ENCODE results near the gene DDX41. TPM values are rescaled to one million over a fixed set of nuclear protein-coding genes. Genes with fewer than 3 reads are reported as not detected.
A peak's percentile ranks its signal among the peaks of the same experiment; 100 is the strongest.

Gene DDX41
- total RNA-seq, 1 experiment from 2014 or later: 136 TPM

DNA sequence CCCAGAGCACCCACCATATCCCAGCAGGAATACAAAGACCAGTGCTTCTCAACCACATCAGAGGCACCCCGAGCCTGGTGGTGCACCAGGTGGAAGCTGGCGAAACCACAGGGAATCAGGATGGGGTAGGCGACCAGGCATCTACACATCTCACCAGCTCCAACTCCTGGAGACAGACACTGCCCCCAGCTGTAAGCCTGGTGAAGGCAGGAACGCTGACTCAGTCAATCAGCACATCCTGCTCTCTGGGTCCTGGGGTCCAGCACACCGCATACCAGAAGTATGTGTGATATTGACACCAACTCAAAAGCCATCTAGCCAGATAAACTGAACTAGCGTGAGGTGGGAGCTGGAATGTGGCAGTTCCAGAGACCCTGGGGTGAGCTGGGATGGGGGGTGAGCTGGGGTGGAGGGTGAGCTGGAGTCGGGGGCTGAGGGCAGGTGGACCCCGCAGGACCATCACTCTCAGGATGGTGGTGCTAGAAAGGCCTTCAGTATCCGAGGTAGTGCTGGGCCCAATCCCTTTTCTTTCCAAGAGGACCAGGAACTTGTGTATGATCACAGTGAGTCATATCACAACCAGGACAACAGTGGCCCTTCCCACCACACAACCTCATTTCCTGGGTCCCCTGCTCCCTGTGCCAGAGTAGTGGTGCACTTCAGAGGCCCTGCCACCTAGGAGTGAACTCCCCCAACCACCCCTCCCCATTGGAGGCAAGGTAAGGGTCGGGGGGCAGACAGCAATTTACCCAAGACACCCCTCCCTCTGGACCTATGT is 45.8 kb downstream of the DDX41 start:
- ATAC-seq (no peak), DNase-seq (ENCODE audit: low spot score) (no peak)
- no peak for TF ChIP-seq KAT7 (CRISPR knock-in tag; IDR thresholded peaks at IDR 0.05; ENCODE audit: borderline replicate concordance)
- TF ChIP-seq, protein P1, sequence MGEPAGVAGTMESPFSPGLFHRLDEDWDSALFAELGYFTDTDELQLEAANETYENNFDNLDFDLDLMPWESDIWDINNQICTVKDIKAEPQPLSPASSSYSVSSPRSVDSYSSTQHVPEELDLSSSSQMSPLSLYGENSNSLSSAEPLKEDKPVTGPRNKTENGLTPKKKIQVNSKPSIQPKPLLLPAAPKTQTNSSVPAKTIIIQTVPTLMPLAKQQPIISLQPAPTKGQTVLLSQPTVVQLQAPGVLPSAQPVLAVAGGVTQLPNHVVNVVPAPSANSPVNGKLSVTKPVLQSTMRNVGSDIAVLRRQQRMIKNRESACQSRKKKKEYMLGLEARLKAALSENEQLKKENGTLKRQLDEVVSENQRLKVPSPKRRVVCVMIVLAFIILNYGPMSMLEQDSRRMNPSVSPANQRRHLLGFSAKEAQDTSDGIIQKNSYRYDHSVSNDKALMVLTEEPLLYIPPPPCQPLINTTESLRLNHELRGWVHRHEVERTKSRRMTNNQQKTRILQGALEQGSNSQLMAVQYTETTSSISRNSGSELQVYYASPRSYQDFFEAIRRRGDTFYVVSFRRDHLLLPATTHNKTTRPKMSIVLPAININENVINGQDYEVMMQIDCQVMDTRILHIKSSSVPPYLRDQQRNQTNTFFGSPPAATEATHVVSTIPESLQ (CRISPR knock-in tag; IDR thresholded peaks at IDR 0.05): no peak
- TF ChIP-seq FOXP1 (CRISPR knock-in tag; IDR thresholded peaks at IDR 0.05; ENCODE audit: borderline replicate concordance): 0 out of 2 replicates have a peak, but pooled peaks have one; percentile 47
- no peak for TF ChIP-seq TCF7 (CRISPR knock-in tag; IDR thresholded peaks at IDR 0.05; ENCODE audit: low read depth)
- TF ChIP-seq HMGA2 (CRISPR knock-in tag; IDR thresholded peaks at IDR 0.05): no peak
- TF ChIP-seq GTF2I (CRISPR knock-in tag; conservative IDR thresholded peaks at IDR 0.05): no peak
- H3K9me3 Mint-ChIP-seq: peaks cover 2% of the 10 kb centered on the region
- ChIA-PET CTCF (interaction anchor here (0.6 to 16.7 kb wide), 5 partner anchors 13 to 66 kb away, joined by 3 to 230 read pairs (median 18); partner anchors contain the start of gene PDLIM7), POLR2A (interaction anchor here (0.5 to 6.0 kb wide), 8 partner anchors 7 to 606 kb away, joined by 3 to 53 read pairs (median 6); partner anchors contain the start of gene PDLIM7)
- peak overlapping the region; percentile 76 for H3K4me3 Mint-ChIP-seq
- H3K27ac Mint-ChIP-seq: peak overlapping the region; percentile 87; the same call in 1 of the 2 replicates
- peaks cover 48% of the 10 kb centered on the region for H3K4me1 Mint-ChIP-seq
- H3K36me3 Mint-ChIP-seq: peaks cover 33% of the 10 kb centered on the region
- H3K27me3 Mint-ChIP-seq (ENCODE audit: low read depth): no peaks in the 10 kb centered on the region

GRCh38 chr5:177469750-177470525 is 46.8 kb downstream of the DDX41 start:
- DNase-seq (ENCODE audit: low spot score): no peak
- POLR2A ChIA-PET: interaction anchor here (0.9 to 6.0 kb wide), 6 partner anchors 10 to 26 kb away, joined by 3 to 53 read pairs (median 4); partner anchors contain the start of gene PDLIM7

More at GRCh38 chr5:177469750-177470525, 46.8 kb downstream of the DDX41 start:
- TF ChIP-seq, protein P2, sequence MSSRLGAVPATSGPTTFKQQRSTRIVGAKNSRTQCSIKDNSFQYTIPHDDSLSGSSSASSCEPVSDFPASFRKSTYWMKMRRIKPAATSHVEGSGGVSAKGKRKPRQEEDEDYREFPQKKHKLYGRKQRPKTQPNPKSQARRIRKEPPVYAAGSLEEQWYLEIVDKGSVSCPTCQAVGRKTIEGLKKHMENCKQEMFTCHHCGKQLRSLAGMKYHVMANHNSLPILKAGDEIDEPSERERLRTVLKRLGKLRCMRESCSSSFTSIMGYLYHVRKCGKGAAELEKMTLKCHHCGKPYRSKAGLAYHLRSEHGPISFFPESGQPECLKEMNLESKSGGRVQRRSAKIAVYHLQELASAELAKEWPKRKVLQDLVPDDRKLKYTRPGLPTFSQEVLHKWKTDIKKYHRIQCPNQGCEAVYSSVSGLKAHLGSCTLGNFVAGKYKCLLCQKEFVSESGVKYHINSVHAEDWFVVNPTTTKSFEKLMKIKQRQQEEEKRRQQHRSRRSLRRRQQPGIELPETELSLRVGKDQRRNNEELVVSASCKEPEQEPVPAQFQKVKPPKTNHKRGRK (CRISPR knock-in tag; IDR thresholded peaks at IDR 0.05; ENCODE audit: borderline replicate concordance): no peak
- TF ChIP-seq ATF2 (CRISPR knock-in tag; IDR thresholded peaks at IDR 0.05; ENCODE audit: borderline replicate concordance, low read depth) (no peak), SOX15 (CRISPR knock-in tag; IDR thresholded peaks at IDR 0.05) (no peak), ZNF396 (CRISPR knock-in tag; IDR thresholded peaks at IDR 0.05; ENCODE audit: borderline replicate concordance) (no peak), FOXK1 (CRISPR knock-in tag; IDR thresholded peaks at IDR 0.05) (no peak), ESRRA (CRISPR knock-in tag; IDR thresholded peaks at IDR 0.05; ENCODE audit: borderline replicate concordance) (no peak), NFE2L1 (CRISPR knock-in tag; IDR thresholded peaks at IDR 0.05) (no peak), SMAD3 (CRISPR knock-in tag; IDR thresholded peaks at IDR 0.05; ENCODE audit: borderline replicate concordance) (no peak), SMAD4 (CRISPR knock-in tag; IDR thresholded peaks at IDR 0.05) (no peak), ZNF263 (CRISPR knock-in tag; IDR thresholded peaks at IDR 0.05; ENCODE audit: low read depth) (no peak), CREB1 (CRISPR knock-in tag; IDR thresholded peaks at IDR 0.05) (no peak), RORB (CRISPR knock-in tag; IDR thresholded peaks at IDR 0.05) (no peak), ERG (CRISPR knock-in tag; IDR thresholded peaks at IDR 0.05) (no peak)
- TF ChIP-seq, protein P3, sequence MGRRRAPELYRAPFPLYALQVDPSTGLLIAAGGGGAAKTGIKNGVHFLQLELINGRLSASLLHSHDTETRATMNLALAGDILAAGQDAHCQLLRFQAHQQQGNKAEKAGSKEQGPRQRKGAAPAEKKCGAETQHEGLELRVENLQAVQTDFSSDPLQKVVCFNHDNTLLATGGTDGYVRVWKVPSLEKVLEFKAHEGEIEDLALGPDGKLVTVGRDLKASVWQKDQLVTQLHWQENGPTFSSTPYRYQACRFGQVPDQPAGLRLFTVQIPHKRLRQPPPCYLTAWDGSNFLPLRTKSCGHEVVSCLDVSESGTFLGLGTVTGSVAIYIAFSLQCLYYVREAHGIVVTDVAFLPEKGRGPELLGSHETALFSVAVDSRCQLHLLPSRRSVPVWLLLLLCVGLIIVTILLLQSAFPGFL (CRISPR knock-in tag; IDR thresholded peaks at IDR 0.05; ENCODE audit: borderline replicate concordance): no peak
- peak overlapping the region; percentile 42 for H3K4me3 Mint-ChIP-seq
- H3K36me3 Mint-ChIP-seq: peaks cover 43% of the 10 kb centered on the region
- peak overlapping the region; percentile 87 for H3K27ac Mint-ChIP-seq
- H3K9me3 Mint-ChIP-seq: peaks cover 10% of the 10 kb centered on the region
- CTCF ChIA-PET: interaction anchor here (1.0 to 16.7 kb wide), 8 partner anchors 12 to 99 kb away, joined by 3 to 230 read pairs (median 6); partner anchors contain the start of gene PDLIM7
- ATAC-seq: no peak
- H3K4me1 Mint-ChIP-seq: peaks cover 38% of the 10 kb centered on the region
- H3K27me3 Mint-ChIP-seq (ENCODE audit: low read depth): no peaks in the 10 kb centered on the region

Measured in WTC11 (cell line).